ENCODE measurements around the gene S100A5. TPM values are rescaled to one million over a fixed set of nuclear protein-coding genes. Genes with fewer than 3 reads are reported as not detected.

Gene S100A5
- total RNA-seq, 1 donor from 2014 or later = 0.39 TPM

DNA sequence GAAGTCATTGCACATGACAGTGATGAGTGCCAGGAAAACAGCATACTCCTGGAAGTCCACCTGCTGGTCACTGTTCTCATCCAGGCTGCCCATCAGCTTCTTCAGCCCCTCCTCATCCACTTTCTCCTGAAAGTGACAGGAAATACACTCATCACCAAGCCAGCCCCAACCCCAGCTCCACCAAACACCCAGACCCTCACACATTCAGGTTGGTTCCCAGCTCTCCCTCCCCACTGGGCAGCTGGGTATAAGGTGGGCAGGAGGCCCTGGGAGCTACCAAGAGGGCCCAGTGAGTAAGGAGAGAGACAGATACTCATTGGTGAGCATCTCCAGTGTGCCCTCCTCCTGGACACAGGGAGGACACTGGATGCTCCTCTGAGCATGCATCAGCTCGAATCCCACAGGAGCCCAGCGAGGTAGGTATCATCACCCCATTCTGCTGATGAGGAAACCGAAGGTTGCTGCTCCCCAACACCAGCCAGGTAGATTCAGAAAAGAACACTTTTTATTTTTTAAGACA is 20.8 kb upstream of the S100A5 start:
- H3K27me3 ChIP-seq (ENCODE audit: insufficient read depth, low read length) = no peaks in the 10 kb centered on the region
- peaks cover 11% of the 10 kb centered on the region for H3K4me1 Mint-ChIP-seq (ENCODE audit: low read depth, unreplicated experiment)
- H3K9me3 ChIP-seq (ENCODE audit: insufficient read depth, low read depth, low read length) = no peaks in the 10 kb centered on the region
- H3K4me3 Mint-ChIP-seq (ENCODE audit: unreplicated experiment) = no peak overlapping the region
- DNase-seq (ENCODE audit: low read depth) = no peak
- H3K27ac Mint-ChIP-seq (ENCODE audit: unreplicated experiment) = no peak overlapping the region
- no peaks in the 10 kb centered on the region for H4K20me1 ChIP-seq (ENCODE audit: insufficient read depth, low read length)
- no peak overlapping the region for H2AFZ ChIP-seq (ENCODE audit: low read depth, low read length)
- H3K36me3 ChIP-seq (ENCODE audit: insufficient read depth, low read length) = no peaks in the 10 kb centered on the region
- H3K4me1 ChIP-seq (ENCODE audit: insufficient read depth, low read length) = peaks cover 14% of the 10 kb centered on the region
- no peaks in the 10 kb centered on the region for H3K79me2 ChIP-seq (ENCODE audit: insufficient read depth, low read length)
- TF ChIP-seq, protein P1, sequence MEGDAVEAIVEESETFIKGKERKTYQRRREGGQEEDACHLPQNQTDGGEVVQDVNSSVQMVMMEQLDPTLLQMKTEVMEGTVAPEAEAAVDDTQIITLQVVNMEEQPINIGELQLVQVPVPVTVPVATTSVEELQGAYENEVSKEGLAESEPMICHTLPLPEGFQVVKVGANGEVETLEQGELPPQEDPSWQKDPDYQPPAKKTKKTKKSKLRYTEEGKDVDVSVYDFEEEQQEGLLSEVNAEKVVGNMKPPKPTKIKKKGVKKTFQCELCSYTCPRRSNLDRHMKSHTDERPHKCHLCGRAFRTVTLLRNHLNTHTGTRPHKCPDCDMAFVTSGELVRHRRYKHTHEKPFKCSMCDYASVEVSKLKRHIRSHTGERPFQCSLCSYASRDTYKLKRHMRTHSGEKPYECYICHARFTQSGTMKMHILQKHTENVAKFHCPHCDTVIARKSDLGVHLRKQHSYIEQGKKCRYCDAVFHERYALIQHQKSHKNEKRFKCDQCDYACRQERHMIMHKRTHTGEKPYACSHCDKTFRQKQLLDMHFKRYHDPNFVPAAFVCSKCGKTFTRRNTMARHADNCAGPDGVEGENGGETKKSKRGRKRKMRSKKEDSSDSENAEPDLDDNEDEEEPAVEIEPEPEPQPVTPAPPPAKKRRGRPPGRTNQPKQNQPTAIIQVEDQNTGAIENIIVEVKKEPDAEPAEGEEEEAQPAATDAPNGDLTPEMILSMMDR (IDR thresholded peaks at IDR 0.05; ENCODE audit: insufficient read depth, low read depth, low read length) = no peak
- TF ChIP-seq EZH2 (IDR thresholded peaks at IDR 0.05; ENCODE audit: insufficient read depth, low read length) = no peak
- no peak overlapping the region for H3K4me2 ChIP-seq (ENCODE audit: low read length)
- no peak overlapping the region for H3K9ac ChIP-seq (ENCODE audit: low read length)
- H3K9me3 Mint-ChIP-seq (ENCODE audit: unreplicated experiment) = peaks cover 5% of the 10 kb centered on the region
- H3K27me3 Mint-ChIP-seq (ENCODE audit: low read depth, unreplicated experiment) = no peaks in the 10 kb centered on the region
- FAIRE-seq = no peak
- H3K4me3 ChIP-seq (ENCODE audit: insufficient read depth, low read depth, low read length) = no peak overlapping the region
- H3K36me3 Mint-ChIP-seq (ENCODE audit: low read depth, unreplicated experiment) = no peaks in the 10 kb centered on the region
- no peak overlapping the region for H3K27ac ChIP-seq (ENCODE audit: low read depth, low read length)

DNA sequence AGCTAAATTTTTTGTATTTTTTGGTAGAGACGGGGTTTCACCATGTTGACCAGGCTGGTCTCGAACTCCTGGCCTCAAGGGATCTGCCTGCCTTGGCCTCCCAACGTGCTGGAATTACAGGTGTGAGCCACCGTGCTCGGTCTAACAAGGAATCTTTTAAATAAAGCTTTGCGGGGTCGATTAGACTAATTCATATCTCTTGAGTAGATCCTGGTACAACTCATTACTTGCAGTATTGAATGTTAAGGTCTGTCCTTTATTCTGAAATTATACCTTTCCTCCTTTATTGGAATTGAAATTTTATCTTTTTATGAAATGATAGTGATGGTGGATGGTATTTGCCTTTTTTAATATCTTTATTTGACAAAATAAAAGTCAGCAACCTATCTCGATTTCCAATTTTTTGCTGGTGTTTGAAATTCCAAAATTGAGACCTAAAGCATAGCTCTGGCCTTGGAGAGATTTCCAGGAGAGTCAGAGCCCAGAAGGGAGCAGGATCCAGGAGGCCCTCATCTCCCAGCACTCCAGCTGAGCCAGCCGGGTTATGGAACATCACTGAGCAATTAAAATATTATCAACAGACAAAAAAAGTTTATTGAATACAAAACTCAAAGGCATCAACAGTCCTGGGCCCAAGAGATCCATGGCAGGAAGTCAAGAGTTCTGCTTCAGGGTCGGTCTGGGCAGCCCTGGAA is 20.2 kb upstream of the S100A5 start:
- Histone ChIP-seq H3K4me3 (ENCODE audit: insufficient read depth, low read depth, low read length) (no peak overlapping the region), H3K27me3 (ENCODE audit: insufficient read depth, low read length) (no peaks in the 10 kb centered on the region), H2AFZ (ENCODE audit: low read depth, low read length) (no peak overlapping the region), H3K9ac (ENCODE audit: low read length) (no peak overlapping the region), H3K4me1 (ENCODE audit: insufficient read depth, low read length) (peaks cover 8% of the 10 kb centered on the region), H3K27ac (ENCODE audit: low read depth, low read length) (no peak overlapping the region), H4K20me1 (ENCODE audit: insufficient read depth, low read length) (no peaks in the 10 kb centered on the region), H3K4me2 (ENCODE audit: low read length) (no peak overlapping the region), H3K9me3 (ENCODE audit: insufficient read depth, low read depth, low read length) (no peaks in the 10 kb centered on the region), H3K36me3 (ENCODE audit: insufficient read depth, low read length) (no peaks in the 10 kb centered on the region), H3K79me2 (ENCODE audit: insufficient read depth, low read length) (no peaks in the 10 kb centered on the region)
- Mint-ChIP-seq H3K27me3 (ENCODE audit: low read depth, unreplicated experiment) (no peaks in the 10 kb centered on the region), H3K4me3 (ENCODE audit: unreplicated experiment) (no peak overlapping the region), H3K4me1 (ENCODE audit: low read depth, unreplicated experiment) (peaks cover 6% of the 10 kb centered on the region), H3K27ac (ENCODE audit: unreplicated experiment) (no peak overlapping the region), H3K36me3 (ENCODE audit: low read depth, unreplicated experiment) (no peaks in the 10 kb centered on the region), H3K9me3 (ENCODE audit: unreplicated experiment) (peaks cover 5% of the 10 kb centered on the region)
- DNase-seq (ENCODE audit: low read depth) = no peak
- FAIRE-seq = no peak
- TF ChIP-seq EZH2 (IDR thresholded peaks at IDR 0.05; ENCODE audit: insufficient read depth, low read length) = no peak
- TF ChIP-seq, protein P1 (IDR thresholded peaks at IDR 0.05; ENCODE audit: insufficient read depth, low read depth, low read length) = no peak

DNA sequence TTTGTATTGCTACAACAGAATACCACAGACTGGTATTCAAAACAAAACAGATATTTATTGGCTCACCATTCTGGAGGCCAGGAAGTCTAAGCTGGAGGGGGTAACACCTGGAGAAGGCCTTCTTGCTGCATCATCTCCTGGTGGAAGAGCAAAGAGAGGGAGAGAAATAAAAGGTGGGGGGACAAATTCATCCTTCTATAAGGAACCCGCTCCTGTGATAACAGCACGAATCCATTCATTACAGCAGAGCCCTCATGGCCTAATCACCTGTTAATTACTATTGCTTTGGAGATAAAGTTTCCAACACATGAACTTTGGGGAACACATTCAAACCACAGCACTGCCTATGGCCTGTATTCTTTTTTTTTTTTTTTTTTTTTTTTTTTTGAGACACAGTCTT is 19.5 kb upstream of the S100A5 start:
- H3K36me3 Mint-ChIP-seq (ENCODE audit: low read depth, unreplicated experiment) = no peaks in the 10 kb centered on the region
- no peaks in the 10 kb centered on the region for H3K27me3 ChIP-seq (ENCODE audit: insufficient read depth, low read length)
- H3K4me3 Mint-ChIP-seq (ENCODE audit: unreplicated experiment) = no peak overlapping the region
- no peak overlapping the region for H2AFZ ChIP-seq (ENCODE audit: low read depth, low read length)
- no peak overlapping the region for H3K9ac ChIP-seq (ENCODE audit: low read length)
- H3K9me3 ChIP-seq (ENCODE audit: insufficient read depth, low read depth, low read length) = no peaks in the 10 kb centered on the region
- H3K27ac ChIP-seq (ENCODE audit: low read depth, low read length) = no peak overlapping the region
- FAIRE-seq (no peak), DNase-seq (ENCODE audit: low read depth) (no peak)
- H4K20me1 ChIP-seq (ENCODE audit: insufficient read depth, low read length) = no peaks in the 10 kb centered on the region
- no peak overlapping the region for H3K4me3 ChIP-seq (ENCODE audit: insufficient read depth, low read depth, low read length)
- H3K4me1 ChIP-seq (ENCODE audit: insufficient read depth, low read length) = peaks cover 1% of the 10 kb centered on the region
- no peaks in the 10 kb centered on the region for H3K36me3 ChIP-seq (ENCODE audit: insufficient read depth, low read length)
- H3K4me2 ChIP-seq (ENCODE audit: low read length) = no peak overlapping the region
- no peaks in the 10 kb centered on the region for H3K79me2 ChIP-seq (ENCODE audit: insufficient read depth, low read length)
- H3K27me3 Mint-ChIP-seq (ENCODE audit: low read depth, unreplicated experiment) = no peaks in the 10 kb centered on the region
- H3K4me1 Mint-ChIP-seq (ENCODE audit: low read depth, unreplicated experiment) = peaks cover 2% of the 10 kb centered on the region
- no peak for TF ChIP-seq EZH2 (IDR thresholded peaks at IDR 0.05; ENCODE audit: insufficient read depth, low read length)
- TF ChIP-seq, protein P1 (IDR thresholded peaks at IDR 0.05; ENCODE audit: insufficient read depth, low read depth, low read length) = no peak
- H3K9me3 Mint-ChIP-seq (ENCODE audit: unreplicated experiment) = peaks cover 5% of the 10 kb centered on the region
- H3K27ac Mint-ChIP-seq (ENCODE audit: unreplicated experiment) = no peak overlapping the region
